ENCODE data around the gene CCK. TPM values are rescaled to one million over a fixed set of nuclear protein-coding genes. Genes with fewer than 3 reads are reported as not detected.

The CCK gene
- total and polyA plus RNA-seq, 4 donors = 0.28 to 1.2 (median 0.41) TPM; not detected in 1

GRCh38 chr3:42277676-42278075, 11.7 kb upstream of the CCK start:
- Histone ChIP-seq H3K27ac (ENCODE audit: low read depth in 1 of 2, low read length in 1 of 2) (no peak overlapping the region), H3K4me1 (ENCODE audit: control insufficient read depth in 5 of 5, insufficient read depth in 5 of 5, low read length in 5 of 5) (no peaks in the 10 kb centered on the region), H3K36me3 (ENCODE audit: control insufficient read depth in 4 of 4, insufficient read depth in 4 of 4, low read length in 4 of 4) (no peaks in the 10 kb centered on the region), H3K9me3 (ENCODE audit: control insufficient read depth in 4 of 4, insufficient read depth in 3 of 4, low read length in 3 of 4) (peaks cover 0 to 9% (median 3%) of the 10 kb centered on the region in 4 donors), H3K4me3 (no peak overlapping the region), H3K27me3 (ENCODE audit: control insufficient read depth in 3 of 3, insufficient read depth in 3 of 3, low read length in 2 of 3) (no peaks in the 10 kb centered on the region), H3K9ac (ENCODE audit: insufficient read depth in 1 of 2, low read length in 2 of 2) (no peak overlapping the region)
- ATAC-seq (ENCODE audit: insufficient read depth, low FRiP score) = no peak
- no peak for DNase-seq
- no peak for TF ChIP-seq CTCF (IDR thresholded peaks at IDR 0.05; ENCODE audit: control extremely low read depth, extremely low read depth)
- WGBS, 2 donors = 73 to 81% methylated on average over 6 of the region's 6 CpGs

GRCh38 chr3:42276141-42277132, 10.5 kb upstream of the CCK start:
- no peak for TF ChIP-seq CTCF (IDR thresholded peaks at IDR 0.05; ENCODE audit: control extremely low read depth, extremely low read depth)
- no peaks in the 10 kb centered on the region for H3K4me1 ChIP-seq (ENCODE audit: control insufficient read depth in 5 of 5, insufficient read depth in 5 of 5, low read length in 5 of 5)
- H3K9ac ChIP-seq (ENCODE audit: insufficient read depth in 1 of 2, low read length in 2 of 2) = no peak overlapping the region
- no peak overlapping the region for H3K27ac ChIP-seq (ENCODE audit: low read depth in 1 of 2, low read length in 1 of 2)
- WGBS, 2 donors = 76 to 78% methylated on average over 3 of the region's 3 CpGs
- H3K36me3 ChIP-seq (ENCODE audit: control insufficient read depth in 4 of 4, insufficient read depth in 4 of 4, low read length in 4 of 4) = no peaks in the 10 kb centered on the region
- peaks cover 0 to 10% (median 6%) of the 10 kb centered on the region in 4 donors for H3K9me3 ChIP-seq (ENCODE audit: control insufficient read depth in 4 of 4, insufficient read depth in 3 of 4, low read length in 3 of 4)
- no peak overlapping the region for H3K4me3 ChIP-seq
- ATAC-seq (ENCODE audit: insufficient read depth, low FRiP score) (no peak), DNase-seq (no peak)
- no peaks in the 10 kb centered on the region for H3K27me3 ChIP-seq (ENCODE audit: control insufficient read depth in 3 of 3, insufficient read depth in 3 of 3, low read length in 2 of 3)

GRCh38 chr3:42275217-42275616, 9.2 kb upstream of the CCK start:
- Histone ChIP-seq H3K9me3 (ENCODE audit: control insufficient read depth in 4 of 4, insufficient read depth in 3 of 4, low read length in 3 of 4) (peaks cover 0 to 11% (median 6%) of the 10 kb centered on the region in 4 donors), H3K9ac (ENCODE audit: insufficient read depth in 1 of 2, low read length in 2 of 2) (no peak overlapping the region), H3K27ac (ENCODE audit: low read depth in 1 of 2, low read length in 1 of 2) (no peak overlapping the region), H3K4me1 (ENCODE audit: control insufficient read depth in 5 of 5, insufficient read depth in 5 of 5, low read length in 5 of 5) (no peaks in the 10 kb centered on the region), H3K27me3 (ENCODE audit: control insufficient read depth in 3 of 3, insufficient read depth in 3 of 3, low read length in 2 of 3) (no peaks in the 10 kb centered on the region), H3K36me3 (ENCODE audit: control insufficient read depth in 4 of 4, insufficient read depth in 4 of 4, low read length in 4 of 4) (no peaks in the 10 kb centered on the region), H3K4me3 (no peak overlapping the region)
- no peak for ATAC-seq (ENCODE audit: insufficient read depth, low FRiP score)
- no peak for TF ChIP-seq CTCF (IDR thresholded peaks at IDR 0.05; ENCODE audit: control extremely low read depth, extremely low read depth)
- DNase-seq = no peak
- 50 to 70% methylated on average over 1 of the region's 1 CpG for WGBS, 2 donors
